ENCODE data around the gene RAB14. TPM values are rescaled to one million over a fixed set of nuclear protein-coding genes. Genes with fewer than 3 reads are reported as not detected.
"Not testable (repeated sequence)": the region's sequence is repeated elsewhere in the genome, so short reads cannot be mapped to it uniquely, and the experiment has no call there.

The RAB14 gene
- total RNA-seq, 2 experiments from 2014 or later = 61.1 to 64.2 TPM

DNA sequence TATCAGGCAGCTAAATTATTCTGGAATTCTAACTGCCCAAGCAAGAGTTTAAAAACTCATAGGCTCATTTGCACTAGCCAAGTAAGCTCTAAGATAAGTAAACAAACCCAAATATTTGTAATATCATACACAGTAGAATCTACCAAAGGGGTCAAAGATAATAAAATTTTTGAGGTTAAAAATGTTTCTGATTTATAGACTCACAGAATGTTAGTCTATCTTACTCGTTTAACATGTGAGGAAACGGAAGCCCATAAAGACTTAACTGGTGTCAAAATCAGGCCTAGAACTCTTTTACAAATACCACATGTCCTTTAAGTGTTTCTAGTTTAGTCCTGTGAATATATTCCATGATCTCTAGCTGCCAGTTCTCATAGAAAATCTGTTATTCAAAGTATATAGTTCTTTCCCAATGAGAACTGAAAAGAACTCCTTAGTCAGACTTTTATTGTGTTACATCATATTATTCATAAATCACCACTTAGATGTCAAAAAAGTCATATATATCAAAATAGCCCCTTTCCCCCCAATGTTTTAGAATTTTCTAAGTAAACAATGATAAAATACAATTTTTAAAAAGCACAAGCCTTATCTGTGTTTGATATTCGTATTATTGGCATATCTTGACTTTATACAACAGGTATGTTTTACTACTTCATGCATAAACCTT is 13.9 kb downstream of the RAB14 start:
- intact Hi-C loops (cut with micrococcal nuclease) = loop anchor here (2.0 kb wide), 1 partner anchor 13 kb away; the partner anchor contains the start of gene RAB14
- peak overlapping the region; percentile 59 for H3K27ac Mint-ChIP-seq
- no peaks in the 10 kb centered on the region for H3K9me3 Mint-ChIP-seq
- DNase-seq = no peak
- H3K36me3 Mint-ChIP-seq (ENCODE audit: low read depth) = peaks cover 26% of the 10 kb centered on the region
- no peaks in the 10 kb centered on the region for H3K27me3 Mint-ChIP-seq (ENCODE audit: low read depth)
- CTCF ChIA-PET = interaction anchor here (0.6 to 1.4 kb wide), 4 partner anchors 11 to 133 kb away, joined by 3 to 7 read pairs (median 4); no protein-coding TSS in a partner anchor
- H3K4me3 Mint-ChIP-seq = no peak overlapping the region
- H3K4me1 Mint-ChIP-seq (ENCODE audit: low read depth) = peaks cover 84% of the 10 kb centered on the region

DNA sequence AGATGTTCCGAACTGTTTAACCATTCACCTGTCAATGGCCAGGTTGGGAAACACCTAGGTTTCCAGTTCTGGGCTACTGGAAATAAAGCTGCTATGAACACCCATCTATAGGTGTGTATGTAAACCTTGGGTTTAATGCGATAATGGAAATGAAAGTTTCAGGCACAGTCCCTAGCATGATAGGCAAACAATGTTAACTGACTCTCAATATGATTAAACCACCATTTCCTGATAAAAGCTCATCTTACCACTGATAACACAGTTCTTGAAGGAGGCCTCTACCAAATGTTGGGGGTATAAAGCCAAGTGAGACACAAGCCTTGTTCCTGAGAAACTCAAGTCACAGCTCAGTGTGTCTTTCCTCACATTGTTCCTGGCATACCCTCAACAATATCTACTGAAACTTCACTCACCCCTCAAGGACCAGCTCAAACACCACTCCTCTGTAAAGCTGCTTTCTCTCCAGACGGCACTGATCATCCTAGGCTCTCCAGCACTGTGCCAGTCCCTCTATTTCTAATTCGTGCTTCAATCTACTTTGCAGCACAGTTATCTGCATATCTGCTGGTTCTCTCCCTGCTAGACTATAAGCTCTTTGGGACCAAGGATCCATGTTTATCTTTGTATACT is 15.8 kb downstream of the RAB14 start:
- Mint-ChIP-seq H3K9me3 (no peaks in the 10 kb centered on the region), H3K4me3 (no peak overlapping the region), H3K4me1 (ENCODE audit: low read depth) (peaks cover 79% of the 10 kb centered on the region)

DNA sequence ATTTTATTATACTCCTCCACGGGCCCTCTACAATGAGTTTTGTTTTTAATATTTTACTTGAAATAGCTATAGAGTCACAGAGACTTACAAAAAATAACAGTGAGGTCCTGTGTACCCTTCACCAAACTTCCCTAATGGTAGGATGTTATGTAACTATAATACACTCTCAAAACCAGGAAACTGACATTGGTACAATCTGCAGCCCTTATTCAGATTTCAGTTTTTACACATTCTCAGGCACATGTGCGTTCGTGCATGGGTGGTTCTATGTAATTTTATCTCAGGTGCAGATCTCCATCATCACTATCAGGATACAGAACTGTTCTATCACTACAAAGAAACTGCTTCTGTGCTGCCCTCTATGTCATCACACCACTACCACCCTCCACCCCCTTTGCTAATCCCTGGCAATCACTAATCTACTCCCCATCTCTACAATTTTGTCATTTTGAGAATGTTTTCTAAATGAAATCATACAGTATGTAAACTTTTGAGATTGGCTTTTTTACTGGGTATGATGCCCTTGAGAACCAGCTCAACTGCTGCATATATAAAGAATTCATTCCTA is 16.4 kb downstream of the RAB14 start:
- Mint-ChIP-seq H3K27me3 (ENCODE audit: low read depth) (no peaks in the 10 kb centered on the region), H3K9me3 (no peaks in the 10 kb centered on the region), H3K36me3 (ENCODE audit: low read depth) (peaks cover 33% of the 10 kb centered on the region), H3K4me1 (ENCODE audit: low read depth) (peaks cover 76% of the 10 kb centered on the region), H3K27ac (peak overlapping the region; percentile 75), H3K4me3 (no peak overlapping the region)
- CTCF ChIA-PET = interaction anchor here (1.0 to 1.8 kb wide), 6 partner anchors 12 to 28 kb away, joined by 3 to 7 read pairs (median 5); no protein-coding TSS in a partner anchor
- DNase-seq = no peak
- intact Hi-C loops (cut with micrococcal nuclease) = no loop called here

More for the DNA sequence above, 15.8 kb downstream of the RAB14 start:
- CTCF ChIA-PET = interaction anchor here (1.0 to 1.8 kb wide), 7 partner anchors 11 to 27 kb away, joined by 3 to 7 read pairs (median 5); partner anchors contain the start of gene RAB14
- no peak for DNase-seq
- Mint-ChIP-seq H3K36me3 (ENCODE audit: low read depth) (peaks cover 37% of the 10 kb centered on the region), H3K27me3 (ENCODE audit: low read depth) (no peaks in the 10 kb centered on the region), H3K27ac (peak overlapping the region; percentile 75)
- intact Hi-C loops (cut with micrococcal nuclease) = loop anchor here (2.0 kb wide), 1 partner anchor 15 kb away; the partner anchor contains the start of gene RAB14

DNA sequence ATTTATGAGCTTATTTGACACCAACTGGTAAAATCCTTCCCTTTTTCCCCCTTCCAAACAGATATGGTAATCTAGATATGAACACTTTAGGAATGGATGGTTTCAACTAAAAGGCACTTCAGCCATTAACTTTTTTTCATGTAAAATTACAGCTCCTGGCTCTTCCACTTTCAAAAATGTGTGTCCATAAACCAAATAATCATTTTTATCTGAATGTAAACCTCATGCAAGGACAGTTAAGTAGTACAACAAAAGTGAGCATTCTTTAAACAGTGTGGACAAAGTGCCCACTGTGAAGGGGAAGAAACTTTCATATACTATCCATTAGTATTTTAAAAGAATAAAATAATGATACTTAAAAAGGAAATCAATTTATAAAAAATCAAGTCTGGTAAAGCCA is 17.2 kb downstream of the RAB14 start:
- Mint-ChIP-seq H3K9me3 (no peaks in the 10 kb centered on the region), H3K27ac (peak overlapping the region; percentile 48)

DNA sequence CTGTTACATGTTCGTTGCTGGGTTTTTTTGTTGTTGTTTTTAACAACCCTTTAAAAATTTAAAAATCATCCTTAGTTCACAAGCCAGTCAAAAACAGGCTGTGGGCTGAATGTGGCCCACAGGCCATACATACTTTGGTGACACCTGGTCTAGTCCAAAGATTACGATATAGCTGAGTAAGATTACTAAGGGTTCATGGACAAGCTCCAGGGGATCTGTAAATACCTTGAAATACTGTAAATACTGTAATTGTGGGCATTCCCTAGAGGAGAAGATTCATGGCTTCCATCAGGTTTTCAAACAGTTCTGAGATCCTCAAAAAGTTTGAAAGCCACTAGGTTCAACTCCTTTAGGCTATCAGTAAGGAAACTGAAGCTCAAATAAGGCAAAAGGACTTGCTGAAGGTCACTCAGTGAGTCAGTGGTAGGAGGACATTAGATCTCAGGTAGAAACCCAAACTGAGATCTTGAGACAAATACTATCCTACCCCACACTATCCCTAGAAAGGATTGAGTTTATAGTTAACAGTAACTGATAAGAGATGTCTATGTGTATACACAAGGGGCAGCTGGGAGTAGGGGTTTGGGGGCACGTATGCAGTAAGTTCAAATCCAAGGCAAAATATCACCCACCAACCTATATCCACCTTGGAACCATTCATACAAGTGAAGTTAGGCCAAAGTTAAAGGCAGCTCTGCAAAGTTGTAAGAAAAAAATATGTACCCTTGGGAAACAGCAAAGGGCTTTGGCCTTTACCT is 17.8 kb downstream of the RAB14 start:
- CTCF ChIA-PET = interaction anchor here (0.8 to 0.9 kb wide), 2 partner anchors 12 to 15 kb away, joined by 3 to 4 read pairs; no protein-coding TSS in a partner anchor
- Mint-ChIP-seq H3K9me3 (no peaks in the 10 kb centered on the region), H3K27ac (peak overlapping the region; percentile 77), H3K36me3 (ENCODE audit: low read depth) (peaks cover 33% of the 10 kb centered on the region), H3K27me3 (ENCODE audit: low read depth) (no peaks in the 10 kb centered on the region), H3K4me3 (no peak overlapping the region), H3K4me1 (ENCODE audit: low read depth) (peaks cover 65% of the 10 kb centered on the region)
- DNase-seq = no peak
- intact Hi-C loops (cut with micrococcal nuclease) = no loop called here

More for the DNA sequence above, 17.2 kb downstream of the RAB14 start:
- no peaks in the 10 kb centered on the region for H3K27me3 Mint-ChIP-seq (ENCODE audit: low read depth)
- peaks cover 71% of the 10 kb centered on the region for H3K4me1 Mint-ChIP-seq (ENCODE audit: low read depth)
- intact Hi-C loops (cut with micrococcal nuclease) = no loop called here
- no peak overlapping the region for H3K4me3 Mint-ChIP-seq
- H3K36me3 Mint-ChIP-seq (ENCODE audit: low read depth) = peaks cover 33% of the 10 kb centered on the region
- CTCF ChIA-PET = interaction anchor here (0.8 to 0.9 kb wide), 2 partner anchors 13 to 14 kb away, joined by 3 to 4 read pairs; no protein-coding TSS in a partner anchor
- no peak for DNase-seq

DNA sequence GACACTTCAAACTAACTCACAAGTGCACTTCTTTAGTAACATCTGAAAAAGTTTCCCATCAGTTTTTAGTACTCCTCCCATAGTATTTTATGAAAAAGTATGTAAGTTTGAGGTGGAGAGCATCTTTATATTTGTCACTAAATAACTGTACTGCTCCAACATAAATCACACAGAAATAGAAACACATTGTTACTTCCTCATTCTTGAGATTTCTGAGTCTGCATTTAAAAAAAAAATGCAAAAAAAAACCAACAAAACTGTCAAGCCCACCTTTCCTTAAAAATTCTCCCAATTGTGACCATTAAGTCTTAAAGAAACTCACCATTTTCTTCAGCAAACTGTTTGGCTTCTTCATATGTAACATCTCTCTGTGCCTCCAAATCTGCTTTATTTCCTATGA is 18.7 kb downstream of the RAB14 start:
- Mint-ChIP-seq H3K36me3 (ENCODE audit: low read depth) (peaks cover 36% of the 10 kb centered on the region), H3K4me1 (ENCODE audit: low read depth) (peaks cover 59% of the 10 kb centered on the region), H3K4me3 (no peak overlapping the region), H3K27me3 (ENCODE audit: low read depth) (no peaks in the 10 kb centered on the region), H3K9me3 (no peaks in the 10 kb centered on the region), H3K27ac (peak overlapping the region; percentile 77)
- intact Hi-C loops (cut with micrococcal nuclease) = no loop called here
- CTCF ChIA-PET = no interaction called here
- DNase-seq = no peak

DNA sequence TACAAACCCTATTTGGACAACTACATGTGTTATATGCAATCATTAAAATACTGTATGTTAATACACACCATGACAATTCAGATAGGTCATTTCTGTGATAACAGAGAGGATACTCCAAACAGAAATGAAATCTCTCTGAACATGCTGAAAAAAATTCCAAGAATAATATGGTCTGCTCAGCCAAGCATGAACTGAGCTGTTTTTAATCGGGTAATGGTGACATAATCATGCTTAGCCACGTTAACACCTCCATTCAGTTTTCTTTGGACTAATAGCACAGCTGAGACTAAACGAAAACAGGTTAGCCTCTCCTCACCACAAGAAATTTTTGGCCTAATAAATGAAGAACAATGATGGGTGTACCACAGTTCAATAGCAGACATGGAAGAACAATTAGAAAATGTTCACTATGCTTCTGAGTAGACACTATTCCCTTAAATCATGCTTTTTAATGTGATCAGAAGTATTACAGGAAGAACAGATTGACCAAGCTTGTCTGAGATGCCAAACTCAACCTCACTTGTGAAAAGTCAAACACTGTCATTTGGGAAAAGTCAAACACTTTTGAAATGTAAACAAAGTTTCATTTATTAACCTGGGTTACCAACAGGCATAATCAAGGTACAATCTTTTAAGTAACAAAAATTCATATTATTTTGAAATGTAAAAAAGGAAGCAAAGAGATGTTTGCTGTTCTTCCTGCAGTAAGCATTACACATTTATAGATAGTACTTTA is 19.4 kb downstream of the RAB14 start:
- intact Hi-C loops (cut with micrococcal nuclease) = no loop called here
- CTCF ChIA-PET = interaction anchor here (2.4 kb wide), 1 partner anchor 13 kb away, joined by 7 read pairs; no protein-coding TSS in a partner anchor
- H3K36me3 Mint-ChIP-seq (ENCODE audit: low read depth) = peaks cover 36% of the 10 kb centered on the region

DNA sequence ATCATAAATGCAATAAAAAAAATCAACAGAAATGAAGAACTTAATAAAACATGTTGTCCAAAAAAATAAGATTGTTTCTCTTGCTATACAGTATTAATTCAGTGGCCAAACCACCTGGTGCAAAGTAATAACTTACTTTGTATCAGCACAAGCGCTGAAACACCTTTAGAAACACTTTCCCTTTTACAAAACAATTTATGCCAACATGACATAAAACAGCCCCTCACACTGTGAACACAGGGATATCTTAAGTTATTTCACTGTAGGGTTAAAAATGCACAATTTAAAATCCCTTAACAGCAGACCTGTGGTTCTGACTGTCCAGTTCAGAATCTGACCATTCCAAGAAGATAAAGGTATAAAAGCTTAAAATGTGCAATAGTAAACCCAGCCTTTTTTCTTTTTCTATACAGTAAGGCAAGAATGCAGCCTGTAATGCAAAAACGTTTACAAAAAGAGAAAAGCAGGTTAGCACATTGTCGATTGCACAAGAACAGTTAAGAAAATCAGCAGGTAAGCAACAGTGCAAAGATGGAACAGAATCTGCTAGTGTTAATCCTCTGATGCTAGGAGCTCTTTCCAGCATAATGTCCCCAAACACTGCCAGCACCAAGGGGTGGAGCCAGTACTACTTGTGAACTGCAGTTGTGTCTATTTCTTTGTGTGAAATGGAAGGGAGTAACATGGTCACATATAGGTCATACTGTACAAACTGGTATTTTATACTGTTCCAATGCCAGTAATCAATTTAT is 21.6 kb downstream of the RAB14 start:
- Mint-ChIP-seq H3K4me3 (no peak overlapping the region), H3K36me3 (ENCODE audit: low read depth) (peaks cover 31% of the 10 kb centered on the region), H3K9me3 (no peaks in the 10 kb centered on the region), H3K4me1 (ENCODE audit: low read depth) (peaks cover 34% of the 10 kb centered on the region), H3K27ac (peak overlapping the region; percentile 60), H3K27me3 (ENCODE audit: low read depth) (no peaks in the 10 kb centered on the region)
- CTCF ChIA-PET = interaction anchor here (2.4 kb wide), 1 partner anchor 11 kb away, joined by 7 read pairs; no protein-coding TSS in a partner anchor
- no peak for DNase-seq
- intact Hi-C loops (cut with micrococcal nuclease) = loop anchor here (2.0 kb wide), 1 partner anchor 15 kb away; no protein-coding TSS in a partner anchor

More for the DNA sequence above, 19.4 kb downstream of the RAB14 start:
- H3K9me3 Mint-ChIP-seq = no peaks in the 10 kb centered on the region
- no peaks in the 10 kb centered on the region for H3K27me3 Mint-ChIP-seq (ENCODE audit: low read depth)
- no peak overlapping the region for H3K4me3 Mint-ChIP-seq
- H3K4me1 Mint-ChIP-seq (ENCODE audit: low read depth) = peaks cover 52% of the 10 kb centered on the region
- DNase-seq = no peak
- H3K27ac Mint-ChIP-seq = peak overlapping the region; percentile 74

DNA sequence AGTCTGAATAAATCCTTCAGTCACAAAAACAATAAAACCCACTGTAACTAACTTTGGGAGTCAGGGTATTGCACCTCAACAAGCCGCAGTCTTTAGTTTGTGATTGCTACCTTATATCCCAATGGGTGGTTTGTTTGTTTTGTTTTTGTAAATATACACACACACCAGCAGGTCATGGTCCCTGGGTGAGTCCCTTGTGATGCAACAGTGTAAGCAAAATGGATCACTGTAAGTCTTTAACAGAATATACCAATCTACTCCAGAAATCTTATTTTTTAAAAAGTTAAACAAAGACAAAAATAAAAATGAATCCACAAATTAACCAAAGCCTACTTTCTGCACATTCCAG is 22.3 kb downstream of the RAB14 start:
- H3K27ac Mint-ChIP-seq; DNase-seq; H3K27me3 Mint-ChIP-seq (ENCODE audit: low read depth); H3K4me3 Mint-ChIP-seq; CTCF ChIA-PET; H3K9me3 Mint-ChIP-seq: not testable (repeated sequence)
- Mint-ChIP-seq H3K4me1 (ENCODE audit: low read depth) (peaks cover 27% of the 10 kb centered on the region), H3K36me3 (ENCODE audit: low read depth) (peaks cover 33% of the 10 kb centered on the region)
- intact Hi-C loops (cut with micrococcal nuclease) = loop anchor here (2.0 kb wide), 1 partner anchor 15 kb away; no protein-coding TSS in a partner anchor

DNA sequence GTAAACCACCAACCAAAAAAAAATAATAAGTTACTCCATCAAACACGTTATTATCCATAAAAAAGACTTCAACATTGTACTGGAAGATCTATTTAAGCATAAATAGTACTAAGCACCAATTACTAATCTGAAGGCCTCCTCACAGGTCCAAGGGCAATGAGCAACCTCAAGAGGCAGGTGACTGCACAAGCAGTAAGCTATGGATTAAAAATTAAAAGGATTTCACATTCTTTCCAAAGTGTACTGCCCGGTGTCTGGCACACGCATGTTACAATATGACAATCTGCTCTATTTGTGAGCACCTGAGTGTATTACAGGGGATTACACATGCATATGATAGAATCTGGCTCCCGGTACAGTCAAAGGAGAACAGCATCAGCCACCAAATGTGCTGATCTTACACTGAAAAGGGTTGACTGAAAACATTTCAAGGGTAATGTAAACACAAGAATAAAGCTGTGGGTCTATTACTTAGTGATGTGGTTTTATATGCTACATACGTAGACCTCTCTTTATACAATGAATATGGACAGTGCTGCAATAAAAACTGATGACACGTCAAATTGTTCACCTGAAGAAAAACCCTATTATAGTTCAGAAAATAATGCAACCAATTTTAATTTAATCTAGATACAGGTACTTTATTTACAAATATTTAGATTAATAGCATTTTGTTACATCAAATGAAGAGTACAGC is 22.8 kb downstream of the RAB14 start:
- CTCF ChIA-PET = no interaction called here
- H3K36me3 Mint-ChIP-seq (ENCODE audit: low read depth) = peaks cover 36% of the 10 kb centered on the region
- intact Hi-C loops (cut with micrococcal nuclease) = loop anchor here (2.0 kb wide), 1 partner anchor 14 kb away; no protein-coding TSS in a partner anchor

More for the DNA sequence above, 22.8 kb downstream of the RAB14 start:
- DNase-seq = no peak
- peak overlapping the region; percentile 51 for H3K27ac Mint-ChIP-seq
- no peaks in the 10 kb centered on the region for H3K9me3 Mint-ChIP-seq
- no peaks in the 10 kb centered on the region for H3K27me3 Mint-ChIP-seq (ENCODE audit: low read depth)
- peaks cover 22% of the 10 kb centered on the region for H3K4me1 Mint-ChIP-seq (ENCODE audit: low read depth)
- H3K4me3 Mint-ChIP-seq = no peak overlapping the region

All from activated naive CD4-positive, alpha-beta T cell treated with anti-CD3 and anti-CD28 coated beads for 36 hours (primary cell).